Stimulated activated CD4-positive, alpha-beta T cell treated with anti-CD3 and anti-CD28 coated beads, Interleukin-4, amount 100 ng/mL, for 1 hour (primary cell): ENCODE results near the gene APBB1IP.
"Not testable (repeated sequence)": the region's sequence is repeated elsewhere in the genome, so short reads cannot be mapped to it uniquely, and the experiment has no call there.

Experiments
- DNase-seq: peaks from one replicate; pipeline ENCODE4 v3.0.0-alpha.2; 2020

The APBB1IP gene

DNA sequence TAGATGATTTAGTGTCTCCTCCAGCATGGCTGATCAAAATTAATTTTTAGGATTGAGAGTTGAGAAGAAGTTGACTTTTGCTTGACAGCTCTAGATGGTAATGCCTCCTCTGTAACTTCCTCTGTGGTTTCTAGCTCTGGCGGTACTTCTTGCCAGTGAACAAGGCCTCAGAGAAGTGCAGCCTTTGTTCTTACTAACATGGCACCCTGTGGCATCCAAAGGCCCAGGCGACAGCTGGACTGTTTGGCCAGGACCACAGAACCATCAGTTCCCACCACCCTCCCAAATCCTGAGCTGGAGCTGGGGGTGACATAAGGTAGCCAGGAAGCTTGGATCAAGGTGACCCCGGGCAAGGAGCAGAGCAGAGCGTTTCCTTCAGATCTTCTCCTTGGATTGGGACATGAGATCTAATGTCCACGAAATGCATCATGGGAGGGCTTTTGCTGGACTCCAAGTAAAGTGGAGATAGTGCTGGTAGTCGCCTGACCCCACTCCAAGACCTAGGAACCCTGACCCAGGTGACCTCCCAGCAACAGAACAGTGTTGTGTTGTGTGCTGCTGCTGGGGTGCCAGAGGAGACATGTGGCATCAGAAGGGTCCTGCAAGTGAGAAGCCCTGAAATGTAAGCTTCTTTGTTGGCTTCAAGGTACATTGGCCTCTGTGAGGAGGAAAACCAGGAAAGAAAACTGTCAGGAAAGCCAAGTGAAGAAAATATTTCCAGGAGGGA is 41.8 kb downstream of the APBB1IP start:
- no peak for DNase-seq

DNA sequence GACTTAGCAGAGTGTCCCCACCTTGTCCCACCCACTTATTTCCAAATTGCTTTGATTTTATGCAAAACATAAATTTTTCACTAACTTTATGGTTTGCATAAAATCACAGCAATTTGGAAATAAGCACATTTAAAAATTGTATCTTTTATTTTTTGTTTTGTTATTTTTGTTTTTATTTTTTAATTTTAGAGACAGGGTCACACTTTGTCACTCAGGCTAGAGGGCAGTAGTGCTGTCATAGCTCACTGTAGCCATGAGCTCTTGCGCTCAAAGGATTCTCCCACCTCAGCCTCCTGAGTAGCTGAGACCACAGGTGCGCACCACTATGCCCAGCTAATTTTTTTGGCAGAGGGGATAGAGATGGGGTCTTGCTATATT is 43.2 kb downstream of the APBB1IP start:
- no peak for DNase-seq

DNA sequence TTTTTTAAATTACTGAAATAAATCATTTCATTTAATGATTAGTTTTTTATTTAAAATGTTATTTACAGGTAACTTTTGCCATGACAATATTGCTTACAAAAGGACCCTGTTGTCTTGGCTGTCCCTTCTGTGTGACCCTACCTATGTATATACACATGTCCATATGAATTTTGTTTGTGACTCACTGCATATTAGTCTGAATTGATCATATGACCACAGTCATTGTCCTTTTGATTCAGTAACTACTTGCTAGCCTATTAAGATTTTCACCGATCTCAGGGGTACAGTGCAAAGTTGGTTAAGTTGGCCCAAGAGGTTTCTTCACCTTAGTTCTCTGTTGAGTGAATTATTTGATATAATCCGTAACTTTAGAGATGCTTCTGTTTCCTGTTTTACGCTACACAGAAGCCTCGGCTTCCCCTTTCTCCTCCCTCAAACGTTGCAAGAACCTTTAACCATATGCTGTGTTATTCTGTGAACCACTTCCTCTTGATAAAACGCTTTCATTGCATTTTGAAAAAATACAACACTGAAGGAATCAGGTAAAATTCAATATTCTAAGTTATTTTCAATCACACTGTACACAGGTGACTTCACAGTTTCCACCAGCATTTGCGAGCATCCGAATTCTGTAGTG is 43.9 kb downstream of the APBB1IP start:
- DNase-seq: no peak

DNA sequence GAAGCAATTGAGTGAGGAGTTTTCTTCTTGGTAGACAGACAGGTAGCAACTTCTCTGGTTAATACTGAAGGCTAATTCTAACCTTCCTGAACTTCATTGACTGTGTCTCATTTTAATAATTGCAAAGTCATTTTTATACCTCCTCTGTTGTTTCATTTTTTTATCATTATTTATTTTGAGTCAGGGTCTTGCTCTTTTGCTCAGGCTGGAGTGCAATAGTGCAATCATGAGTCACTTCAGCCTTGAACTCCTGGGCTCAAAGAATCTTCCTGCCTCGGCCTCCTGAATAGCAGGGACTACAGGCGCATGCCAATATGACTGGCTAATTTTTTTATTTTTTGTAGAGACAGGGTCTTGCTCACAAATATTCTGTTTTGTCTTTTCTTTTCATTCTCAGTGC is 45.4 kb downstream of the APBB1IP start:
- DNase-seq: no peak

DNA sequence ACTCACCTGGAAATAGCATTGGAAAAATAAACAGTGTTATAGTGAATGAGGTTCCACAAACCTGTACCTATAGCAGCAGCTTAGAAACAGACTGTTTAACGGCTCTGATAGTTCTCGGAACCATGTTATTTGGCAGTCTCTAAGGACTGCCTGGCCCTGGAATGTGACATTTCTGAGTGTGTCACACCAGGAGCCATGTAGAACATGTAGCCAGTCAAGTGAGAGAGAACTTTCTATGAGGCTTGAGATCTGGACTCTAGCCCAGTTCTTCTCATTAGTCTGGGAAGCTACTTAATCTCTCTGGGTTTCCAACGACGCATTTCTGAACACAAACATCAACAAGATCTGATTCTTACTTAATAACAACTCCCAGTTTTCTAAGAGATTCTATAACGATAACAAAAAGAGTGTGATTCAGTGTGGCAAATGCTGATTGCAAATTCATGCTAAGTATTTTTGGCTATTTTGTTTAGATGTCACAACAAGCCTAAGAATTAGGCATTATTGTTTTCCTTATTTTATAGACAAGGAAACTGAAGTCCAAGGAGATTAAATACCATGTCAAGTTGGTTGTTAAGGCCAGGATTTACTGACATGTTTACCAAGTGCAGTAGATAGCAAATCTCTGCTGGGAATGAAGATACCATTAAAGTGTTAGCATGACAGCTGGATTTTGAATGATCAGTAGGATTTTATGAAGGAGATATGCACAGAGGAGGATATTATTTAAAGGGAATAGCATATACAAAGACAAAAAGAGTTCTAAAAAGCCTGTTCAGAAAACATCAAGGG is 47.2 kb downstream of the APBB1IP start:
- no peak for DNase-seq

DNA sequence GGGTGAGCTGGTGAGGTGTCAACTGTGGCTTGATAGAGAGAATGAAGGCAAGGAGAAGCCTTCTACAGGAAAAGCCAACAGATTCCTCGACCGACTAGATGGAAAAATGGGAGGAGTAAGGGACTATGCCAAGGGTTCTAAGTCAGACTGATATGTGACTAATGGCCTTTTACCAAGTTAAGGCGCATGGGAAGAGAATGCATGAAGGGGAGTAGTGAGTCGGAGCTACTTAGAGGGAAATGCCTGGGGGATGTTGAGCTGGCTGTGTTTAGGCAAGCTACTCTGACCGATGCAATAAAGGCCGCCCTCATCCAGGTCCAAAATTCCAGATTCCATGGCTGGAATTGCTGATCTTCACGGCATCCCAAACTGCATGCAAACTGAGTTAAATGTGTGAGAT is 48.2 kb downstream of the APBB1IP start:
- DNase-seq: no peak

DNA sequence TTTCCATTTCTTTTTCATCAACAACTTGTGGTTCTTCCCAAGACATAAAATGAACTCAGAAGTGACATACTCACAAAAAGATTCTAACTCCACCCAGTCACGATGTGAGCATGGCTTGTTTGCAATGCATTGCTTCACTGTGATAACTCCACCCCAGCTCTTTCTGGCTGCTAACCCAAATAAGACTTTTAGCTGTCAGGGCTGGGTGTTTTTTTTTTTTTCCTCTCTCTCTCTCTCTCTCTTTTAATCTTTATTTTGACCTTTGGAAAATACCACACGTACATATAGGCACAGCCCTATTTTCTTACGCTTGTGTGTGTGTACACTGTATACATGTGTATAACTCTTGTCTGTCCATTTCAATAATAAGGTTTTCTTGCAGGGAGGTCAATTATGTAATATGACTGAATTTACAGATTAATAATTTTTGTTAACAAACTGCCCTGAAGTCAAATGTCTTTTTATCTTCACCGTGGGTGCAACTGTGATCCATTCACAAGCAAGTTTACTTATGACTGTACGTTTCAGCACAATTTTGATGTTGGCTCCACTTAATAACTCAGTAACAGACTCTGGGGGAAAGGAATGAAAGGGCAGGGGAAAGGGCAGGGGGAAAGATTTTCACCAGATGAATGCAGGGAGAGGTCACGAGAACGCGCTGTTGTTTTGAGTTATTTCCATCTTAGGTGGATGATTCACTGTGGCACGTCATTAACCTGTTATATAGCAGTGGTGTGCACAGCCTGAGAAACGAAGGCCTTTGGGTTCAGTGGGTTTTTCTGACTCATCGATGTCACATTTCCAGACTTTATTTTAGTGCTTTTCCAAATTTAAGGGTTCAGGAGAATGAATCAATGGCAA is 49.1 kb downstream of the APBB1IP start:
- peak; percentile 46 for DNase-seq

DNA sequence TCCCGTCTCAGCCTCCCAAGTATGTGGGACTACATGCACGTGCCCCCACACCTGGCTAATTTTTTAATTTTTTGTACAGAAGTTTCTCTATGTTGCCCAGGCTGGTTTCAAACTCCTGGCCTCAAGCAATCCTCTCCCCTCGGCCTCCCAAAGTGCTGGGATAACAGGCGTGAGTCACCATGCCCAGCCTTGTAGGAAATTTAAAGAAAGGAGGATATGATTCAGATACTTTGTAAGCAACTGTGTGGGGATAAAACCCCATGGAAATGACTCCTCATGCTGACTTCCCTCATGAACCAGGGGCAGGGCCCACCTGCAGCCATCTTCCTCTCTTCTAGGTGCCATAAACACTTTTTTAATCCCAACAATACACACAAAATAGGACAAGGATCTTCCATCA is 50.2 kb downstream of the APBB1IP start:
- DNase-seq: no peak

DNA sequence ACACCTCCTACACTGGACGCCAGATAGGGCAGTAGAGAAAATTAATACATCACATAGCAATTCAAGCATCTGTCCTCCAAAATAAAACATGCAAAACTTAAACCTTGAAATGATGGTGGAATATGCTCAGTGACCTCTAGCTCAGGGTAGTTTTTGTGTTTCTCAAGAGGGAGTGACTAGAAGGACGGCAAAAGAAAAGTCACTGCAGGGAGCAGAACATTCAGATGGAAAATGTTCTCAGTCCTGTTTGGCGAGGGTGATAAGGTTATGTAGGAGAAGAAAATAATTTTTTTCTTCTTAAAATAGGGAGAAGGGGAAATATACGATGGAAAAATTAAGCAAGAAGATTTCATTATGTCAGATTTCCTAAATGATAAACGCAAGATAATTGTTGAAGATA is 50.9 kb downstream of the APBB1IP start:
- no peak for DNase-seq

DNA sequence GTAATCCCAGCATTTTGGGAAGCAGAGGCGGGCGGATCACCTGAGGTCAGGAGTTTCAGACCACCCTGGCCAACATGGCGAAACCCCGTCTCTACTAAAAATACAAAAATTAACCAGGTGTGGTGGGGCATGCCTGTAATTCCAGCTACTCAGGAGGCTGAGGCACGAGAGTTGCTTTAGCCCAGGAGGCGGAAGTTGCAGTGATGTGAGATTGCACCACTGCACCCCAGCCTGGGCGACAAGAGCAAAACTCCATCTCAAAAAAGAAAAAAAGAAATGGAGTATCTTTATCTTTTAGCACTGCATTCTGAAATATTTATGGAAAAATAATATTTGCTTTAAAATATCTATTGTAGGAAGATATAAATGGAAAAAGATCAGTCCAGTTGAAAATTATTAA is 52.2 kb downstream of the APBB1IP start:
- not testable (repeated sequence) for DNase-seq

DNA sequence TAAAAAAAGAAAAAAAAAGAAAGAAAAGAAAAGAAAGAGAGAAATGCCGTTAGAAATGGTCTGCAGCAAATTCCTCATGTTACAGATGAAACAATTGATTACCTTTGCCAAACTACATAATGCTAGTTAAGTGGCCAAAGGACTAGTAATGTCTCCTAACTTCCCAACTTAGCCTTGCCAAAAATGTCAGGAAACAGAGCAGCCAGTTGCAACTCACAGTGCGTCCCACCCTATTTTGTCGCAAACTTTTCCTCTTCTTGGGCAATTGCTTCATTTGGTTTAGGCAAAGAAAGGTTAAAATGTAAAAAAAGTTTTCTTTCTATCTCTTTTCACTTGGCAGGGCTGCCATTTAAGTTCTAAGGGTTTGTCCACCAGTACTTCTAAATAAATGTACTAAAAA is 53.1 kb downstream of the APBB1IP start:
- no peak for DNase-seq

DNA sequence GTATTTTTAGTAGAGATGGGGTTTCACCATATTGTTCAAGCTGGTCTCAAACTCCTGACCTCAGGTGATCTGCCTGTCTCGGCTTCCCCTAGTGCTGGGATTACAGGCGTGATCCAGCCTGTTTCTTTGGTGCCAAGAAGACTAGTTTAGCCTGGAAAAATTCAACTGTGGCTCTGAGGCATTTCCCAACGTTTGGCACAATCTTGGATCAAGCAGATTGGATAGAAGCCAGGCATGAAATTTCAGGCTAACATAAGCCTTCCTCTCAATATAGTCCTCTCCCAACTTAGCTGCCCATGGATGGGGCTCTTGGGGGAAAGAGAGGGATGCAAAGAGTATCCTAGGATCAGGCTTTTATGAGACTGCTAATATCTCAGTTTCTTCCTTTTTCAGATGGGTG is 53.8 kb downstream of the APBB1IP start:
- DNase-seq: no peak

DNA sequence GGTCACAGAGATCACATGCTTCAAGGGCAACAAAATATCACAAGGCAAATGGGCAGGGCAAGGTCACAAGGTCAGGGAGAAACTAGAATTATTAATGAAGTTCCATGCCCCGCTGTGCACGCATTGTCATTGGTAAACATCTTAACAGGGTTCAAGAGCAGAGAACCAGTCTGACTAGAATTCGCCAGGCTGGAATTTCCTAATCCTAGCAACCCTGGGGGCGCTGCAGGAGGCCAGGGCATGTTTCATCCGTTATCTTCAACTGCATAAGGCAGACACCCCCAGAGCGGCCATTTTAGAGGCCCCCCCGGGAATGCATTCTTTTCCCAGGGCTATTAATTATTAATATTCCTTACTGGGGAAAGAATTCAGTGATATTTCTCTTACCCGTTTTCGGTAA is 54.6 kb downstream of the APBB1IP start:
- DNase-seq: not testable (repeated sequence)

DNA sequence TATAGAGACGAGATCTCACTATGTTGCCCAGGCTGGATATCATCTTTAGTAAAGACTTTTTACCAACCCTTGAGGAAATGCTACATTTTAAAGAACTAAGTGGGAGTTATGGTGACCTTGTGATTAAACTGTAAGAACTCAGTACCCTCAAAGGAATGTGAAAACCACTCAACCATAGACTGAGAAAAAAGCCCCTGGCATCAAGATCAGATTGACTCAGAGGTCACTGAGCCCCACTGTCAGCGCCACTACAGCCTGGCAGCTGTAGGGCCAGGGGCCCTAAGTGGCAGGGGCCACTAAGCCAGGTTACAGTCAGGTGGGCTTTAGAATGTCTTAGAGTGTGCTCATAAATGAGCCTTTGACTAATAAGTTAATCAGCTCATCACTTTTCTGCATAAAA is 55.9 kb downstream of the APBB1IP start:
- no peak for DNase-seq

DNA sequence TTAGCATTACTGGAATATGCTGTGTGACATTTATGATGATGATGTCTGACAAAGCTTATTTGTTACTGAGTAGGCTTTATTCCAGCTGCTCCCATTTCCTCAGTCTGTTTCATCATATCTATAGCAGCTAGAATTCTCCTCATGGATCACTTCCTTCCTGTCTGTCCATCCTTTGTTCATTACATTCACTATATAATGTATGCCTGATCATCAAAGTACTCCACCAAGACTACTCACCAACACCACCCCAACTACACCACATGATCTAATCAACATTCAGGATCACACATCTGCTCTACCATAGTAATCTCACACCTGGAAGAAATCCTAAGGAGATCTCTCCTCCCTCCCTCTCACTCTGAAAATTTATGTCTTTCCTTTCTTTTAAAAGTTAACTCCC is 61.3 kb downstream of the APBB1IP start:
- DNase-seq: no peak

DNA sequence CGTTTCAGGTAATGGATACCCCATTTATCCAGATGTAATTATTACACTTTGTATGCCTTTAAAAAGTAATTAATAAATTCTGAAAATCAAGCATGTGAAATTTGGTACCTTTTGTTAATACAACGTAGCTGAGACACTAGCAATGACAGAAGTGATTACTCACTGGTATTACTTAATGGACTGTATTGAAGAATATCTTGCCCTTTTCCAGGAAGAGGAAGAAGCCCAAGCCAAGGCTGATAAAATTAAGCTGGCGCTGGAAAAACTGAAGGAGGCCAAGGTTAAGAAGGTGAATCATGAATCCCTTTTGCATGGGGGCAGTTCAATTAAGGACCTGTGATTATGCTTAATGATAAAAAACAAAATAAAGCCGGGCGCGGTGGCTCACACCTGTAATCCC is 64.8 kb downstream of the APBB1IP start:
- DNase-seq: no peak

DNA sequence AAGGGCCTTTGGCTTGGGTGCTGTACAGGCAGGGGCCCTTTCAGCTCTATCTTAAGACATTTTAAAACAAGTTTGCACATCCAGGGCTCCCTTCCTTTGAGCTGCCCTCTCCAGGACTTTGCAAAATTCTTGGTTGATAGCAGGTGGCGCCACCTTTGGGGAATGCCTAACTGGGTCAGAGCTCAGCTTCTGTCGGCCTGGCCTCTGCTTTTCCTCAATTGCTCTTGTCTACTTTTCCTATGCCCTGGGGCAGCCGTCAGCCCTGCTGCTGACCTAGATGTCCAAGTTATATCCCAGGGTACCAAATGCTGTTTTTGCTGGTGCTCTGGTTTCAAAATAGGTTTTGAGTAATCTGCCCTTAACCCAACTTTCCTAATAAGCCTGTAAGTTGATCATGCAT is 65.8 kb downstream of the APBB1IP start:
- DNase-seq: peak; percentile 23

DNA sequence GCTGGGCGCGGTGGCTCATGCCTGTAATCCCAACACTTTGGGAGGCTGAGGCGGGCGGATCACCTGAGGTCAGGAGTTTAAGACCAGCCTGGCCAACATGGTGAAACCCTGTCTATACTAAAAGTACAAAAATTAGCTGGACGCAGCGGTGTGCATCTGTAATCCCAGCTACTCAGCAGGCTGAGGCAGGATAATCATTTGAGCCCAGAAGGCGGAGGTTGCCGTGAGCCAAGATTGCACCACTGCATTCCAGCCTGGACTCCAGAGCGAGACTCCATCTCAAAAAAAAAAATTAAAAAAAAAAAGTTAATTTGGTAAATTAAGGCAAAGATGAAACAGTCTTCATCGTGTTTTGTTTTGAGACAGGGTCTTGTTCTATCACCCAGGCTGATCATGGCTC is 66.3 kb downstream of the APBB1IP start:
- DNase-seq: not testable (repeated sequence)

DNA sequence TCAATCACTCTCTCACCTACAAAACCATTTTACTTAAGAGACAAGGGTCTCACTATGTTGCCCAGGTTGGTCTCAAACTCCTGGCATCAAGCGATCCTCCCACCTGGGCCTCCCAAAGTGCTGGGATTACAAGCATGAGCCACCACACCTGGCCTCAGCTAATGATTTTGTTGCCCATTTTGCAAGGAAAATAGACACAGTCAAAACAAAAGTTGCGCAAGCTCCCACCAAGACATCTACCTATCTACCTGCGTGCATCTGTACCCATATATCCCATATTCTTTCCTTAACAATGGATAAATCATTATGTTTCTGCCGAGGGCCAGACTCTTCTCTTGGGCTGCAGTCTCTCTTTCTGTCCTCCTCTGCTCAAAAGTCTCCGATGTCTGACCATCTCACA is 67.3 kb downstream of the APBB1IP start:
- no peak for DNase-seq

DNA sequence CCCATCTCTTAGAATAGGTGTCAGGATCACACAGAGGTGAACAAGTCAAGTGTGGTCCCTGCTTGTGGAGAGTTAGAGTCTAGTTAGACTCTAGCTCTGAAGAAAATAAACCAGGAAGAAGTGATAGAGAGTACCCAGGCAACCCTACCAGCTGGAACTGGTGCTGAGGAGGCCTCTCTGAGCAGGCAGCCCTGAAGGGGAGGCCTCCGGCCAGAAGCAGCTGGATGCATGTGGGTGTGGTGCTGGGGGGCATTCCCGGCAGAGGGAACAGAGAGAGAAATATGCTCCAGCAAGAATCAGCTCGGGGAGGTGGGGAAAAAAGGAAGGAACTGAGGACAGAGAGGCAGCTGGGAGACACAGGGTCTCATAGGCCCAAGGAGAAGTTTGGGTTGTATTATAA is 68.6 kb downstream of the APBB1IP start:
- no peak for DNase-seq

DNA sequence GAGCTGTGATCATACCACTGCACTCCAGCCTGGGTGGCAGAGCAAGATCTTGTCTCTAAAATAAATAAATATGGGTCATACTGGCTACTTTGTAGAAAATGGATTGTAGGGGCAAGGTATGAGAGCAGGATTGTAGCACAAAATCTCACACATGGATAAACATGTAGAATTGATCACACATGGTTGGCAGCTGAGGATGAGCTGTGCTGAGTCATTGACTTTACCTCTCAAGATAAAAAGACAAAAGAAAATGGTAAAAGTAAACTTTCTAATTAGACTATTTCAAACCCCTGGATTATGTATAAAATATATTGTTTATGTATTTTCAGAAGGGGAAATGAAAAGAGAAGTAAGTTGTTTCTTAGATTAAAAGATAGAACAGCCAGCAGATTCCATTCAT is 69.3 kb downstream of the APBB1IP start:
- no peak for DNase-seq

DNA sequence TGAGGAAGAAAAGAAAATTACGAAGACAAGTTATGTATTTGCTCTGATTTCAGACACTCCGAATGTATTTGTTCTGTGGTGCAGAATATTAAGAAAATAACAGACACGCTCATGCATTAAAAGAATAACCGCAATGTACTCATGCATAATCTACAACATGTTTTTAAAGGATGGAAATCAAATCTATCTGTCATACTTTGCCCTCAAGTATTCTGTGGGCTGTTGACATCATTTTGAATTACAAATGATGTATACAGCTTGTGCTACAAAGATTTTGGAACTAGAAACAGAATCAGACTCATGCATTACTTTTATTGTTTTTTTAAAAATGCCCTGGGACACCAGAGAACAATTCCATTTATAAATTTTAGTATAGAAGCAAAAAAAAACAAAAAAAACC is 69.9 kb downstream of the APBB1IP start:
- DNase-seq: no peak

DNA sequence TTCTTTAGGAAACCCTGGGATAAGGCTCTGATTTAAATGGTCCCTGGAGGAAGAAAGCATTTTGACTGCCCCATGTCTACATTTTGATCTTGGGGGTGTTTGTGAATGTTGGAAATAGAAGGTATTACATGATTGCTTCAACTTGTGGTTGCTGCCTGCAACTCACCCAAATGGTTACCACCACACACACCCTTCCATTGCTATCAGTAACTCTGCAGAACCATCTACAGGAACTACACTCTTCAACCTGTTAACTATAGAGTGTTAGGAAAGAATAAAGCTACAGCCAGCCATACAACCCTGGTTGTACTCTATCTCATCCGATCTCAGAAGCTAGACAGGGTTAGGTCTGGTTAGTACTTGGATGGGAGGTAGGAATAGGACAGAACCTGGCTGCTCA is 71.2 kb downstream of the APBB1IP start:
- no peak for DNase-seq
